ENCODE results near the gene NUDT16L1.

DNA sequence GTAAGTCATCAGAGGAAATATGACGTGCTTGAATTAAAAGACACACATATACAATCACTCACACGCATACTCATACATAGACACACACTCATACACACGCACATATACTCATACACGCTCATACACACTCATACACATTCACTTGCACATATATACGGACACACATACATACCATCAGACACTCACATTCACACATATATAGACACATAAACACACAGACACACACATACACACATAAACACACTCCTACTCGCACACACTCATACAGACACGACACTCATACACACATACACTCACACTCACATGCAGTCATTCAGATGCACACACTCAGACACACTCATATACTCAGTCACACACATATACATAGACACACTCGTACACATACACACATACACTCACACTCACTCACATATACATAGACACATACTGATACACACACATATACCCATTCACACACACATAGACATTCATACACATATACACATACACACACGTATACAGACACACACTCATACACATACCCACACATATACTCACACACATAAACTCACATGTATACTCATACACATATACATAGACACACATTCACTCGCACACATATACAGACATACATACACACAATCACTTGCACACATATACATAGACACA lies 24.9 kb upstream of the NUDT16L1 start:
- TF ChIP-seq, protein P1, sequence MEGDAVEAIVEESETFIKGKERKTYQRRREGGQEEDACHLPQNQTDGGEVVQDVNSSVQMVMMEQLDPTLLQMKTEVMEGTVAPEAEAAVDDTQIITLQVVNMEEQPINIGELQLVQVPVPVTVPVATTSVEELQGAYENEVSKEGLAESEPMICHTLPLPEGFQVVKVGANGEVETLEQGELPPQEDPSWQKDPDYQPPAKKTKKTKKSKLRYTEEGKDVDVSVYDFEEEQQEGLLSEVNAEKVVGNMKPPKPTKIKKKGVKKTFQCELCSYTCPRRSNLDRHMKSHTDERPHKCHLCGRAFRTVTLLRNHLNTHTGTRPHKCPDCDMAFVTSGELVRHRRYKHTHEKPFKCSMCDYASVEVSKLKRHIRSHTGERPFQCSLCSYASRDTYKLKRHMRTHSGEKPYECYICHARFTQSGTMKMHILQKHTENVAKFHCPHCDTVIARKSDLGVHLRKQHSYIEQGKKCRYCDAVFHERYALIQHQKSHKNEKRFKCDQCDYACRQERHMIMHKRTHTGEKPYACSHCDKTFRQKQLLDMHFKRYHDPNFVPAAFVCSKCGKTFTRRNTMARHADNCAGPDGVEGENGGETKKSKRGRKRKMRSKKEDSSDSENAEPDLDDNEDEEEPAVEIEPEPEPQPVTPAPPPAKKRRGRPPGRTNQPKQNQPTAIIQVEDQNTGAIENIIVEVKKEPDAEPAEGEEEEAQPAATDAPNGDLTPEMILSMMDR (conservative IDR thresholded peaks at IDR 0.05; ENCODE audit: low read length), result no peak
- no peak for TF ChIP-seq EZH2phosphoT487 (IDR thresholded peaks at IDR 0.05; ENCODE audit: borderline replicate concordance, low read depth, low read length)
